RWPE1 (cell line): ENCODE data around the gene NOSIP.
A peak's percentile ranks its signal among the peaks of the same experiment; 100 is the strongest.

ENCODE experiments used
- CTCF ChIA-PET: fragments of 350-600 bp; sonication (Branson Sonifier 250); formaldehyde crosslinking; extraction: SDS; loops from one replicate; lab custom pipeline; 2021; lab: Yijun Ruan, JAX
- POLR2A ChIA-PET: fragments of 400-600 bp; formaldehyde crosslinking; extraction: SDS; loops from one replicate; lab custom pipeline; 2020; ENCODE audit warnings: antibody characterized with exemption; ENCODE audit not compliant: low non-redundant PET; lab: Yijun Ruan, JAX
- DNase-seq: peaks from one replicate; pipeline ENCODE4 v3.0.0; 2012; ENCODE audit warnings: low spot score
- H3K27ac ChIP-seq: fragments of 450-650 bp; 2 replicates; pipeline ENCODE4 v1.5.1; 2017
- CTCF ChIP-seq: fragments of 450-650 bp; conservative IDR thresholded peaks from 2 replicates; pipeline ENCODE4 v1.5.1; 2017; ENCODE audit warnings: low read depth, mild to moderate bottlenecking

Gene NOSIP

GRCh38 chr19:49507803-49508494, 72.4 kb downstream of the NOSIP start:
- TF ChIP-seq CTCF: no peak
- no peak for DNase-seq
- ChIA-PET POLR2A (no interaction called here), CTCF (interaction anchor here (0.6 to 1.8 kb wide), 3 partner anchors 39 to 170 kb away, joined by 3 to 6 read pairs (median 3); no protein-coding TSS in a partner anchor)
- H3K27ac ChIP-seq: no peak overlapping the region

- POLR2A ChIA-PET: no interaction called here
- peak; percentile 50 for DNase-seq
- CTCF ChIA-PET: interaction anchor here (0.6 to 1.8 kb wide), 4 partner anchors 28 to 95 kb away, joined by 3 to 6 read pairs (median 4); no protein-coding TSS in a partner anchor
- TF ChIP-seq CTCF: peak; percentile 72
- no peak overlapping the region for H3K27ac ChIP-seq
Observed at GRCh38 chr19:49506575-49507105, 73.7 kb downstream of the NOSIP start.
